RWPE2 (cell line): ENCODE results near the gene EREG.
A peak's percentile ranks its signal among the peaks of the same experiment; 100 is the strongest.

Source experiments
- ATAC-seq: fragments of 200-7000 bp; cut with Tn5 transposase; 3 replicates; pipeline ENCODE4 v1.9.1; 2021; ENCODE audit warnings: low read depth
- DNase-seq: peaks from one replicate; pipeline ENCODE4 v3.0.0-alpha.2; 2020; ENCODE audit warnings: low spot score
- H3K27ac ChIP-seq: fragments of 450-650 bp; 2 replicates; pipeline ENCODE4 v1.5.1; 2017; ENCODE audit warnings: mild to moderate bottlenecking; ENCODE audit not compliant: poor library complexity, severe bottlenecking
- H3K27me3 ChIP-seq: fragments of 250-450 bp; sonication (Bioruptor Pico); 2 replicates; pipeline ENCODE4 v1.5.1; 2021; ENCODE audit warnings: mild to moderate bottlenecking, moderate library complexity; ENCODE audit not compliant: insufficient read depth, poor library complexity, severe bottlenecking
- H3K36me3 ChIP-seq: fragments of 250-450 bp; sonication (Bioruptor Pico); 2 replicates; pipeline ENCODE4 v1.5.1; 2020; ENCODE audit warnings: low read depth, mild to moderate bottlenecking, moderate library complexity
- H3K4me1 ChIP-seq: fragments of 250-450 bp; sonication (Bioruptor Pico); 2 replicates; pipeline ENCODE4 v1.5.1; 2021; ENCODE audit warnings: mild to moderate bottlenecking, moderate library complexity; ENCODE audit not compliant: insufficient read depth, poor library complexity, severe bottlenecking
- H3K4me3 ChIP-seq: fragments of 250-450 bp; sonication (Bioruptor Pico); 2 replicates; pipeline ENCODE4 v1.5.1; 2021; ENCODE audit warnings: mild to moderate bottlenecking, moderate library complexity; ENCODE audit not compliant: severe bottlenecking
- H3K9me3 ChIP-seq: fragments of 250-450 bp; sonication (Bioruptor Pico); 2 replicates; pipeline ENCODE4 v1.5.1; 2021; ENCODE audit warnings: mild to moderate bottlenecking, moderate library complexity; ENCODE audit not compliant: severe bottlenecking
- CTCF ChIP-seq: fragments of 450-650 bp; IDR thresholded peaks from one replicate; pipeline ENCODE4 v1.5.1; 2017; ENCODE audit warnings: mild to moderate bottlenecking, moderate library complexity; ENCODE audit not compliant: poor library complexity, severe bottlenecking

Gene EREG

DNA sequence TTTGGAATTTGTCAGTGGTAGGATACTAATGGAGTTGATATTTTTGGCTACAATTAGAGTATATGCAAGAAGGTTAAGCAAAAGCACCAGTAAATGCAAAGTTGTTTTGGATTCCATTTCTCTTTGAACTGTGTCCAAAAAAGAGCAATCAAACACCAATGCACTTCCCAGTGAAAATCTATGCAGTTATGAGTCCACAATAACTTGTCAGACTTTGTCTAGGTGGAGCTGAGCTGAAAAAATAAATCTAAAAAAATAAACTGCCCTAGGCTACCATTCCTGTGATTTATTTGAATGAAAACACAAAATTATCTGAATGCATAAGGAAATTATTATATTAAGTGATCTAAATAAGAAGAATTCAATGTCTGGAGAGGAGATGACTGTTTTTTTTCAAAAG, 42.9 kb downstream of the EREG start:
- DNase-seq (no peak), ATAC-seq (no peak)
- no peak overlapping the region for H3K4me3 ChIP-seq
- H3K27ac ChIP-seq, result peak overlapping the region; percentile 100
- H3K9me3 ChIP-seq, result no peaks in the 10 kb centered on the region
- no peak for TF ChIP-seq CTCF
- H3K36me3 ChIP-seq, result no peaks in the 10 kb centered on the region
- peaks cover 53% of the 10 kb centered on the region for H3K4me1 ChIP-seq
- H3K27me3 ChIP-seq, result no peaks in the 10 kb centered on the region

DNA sequence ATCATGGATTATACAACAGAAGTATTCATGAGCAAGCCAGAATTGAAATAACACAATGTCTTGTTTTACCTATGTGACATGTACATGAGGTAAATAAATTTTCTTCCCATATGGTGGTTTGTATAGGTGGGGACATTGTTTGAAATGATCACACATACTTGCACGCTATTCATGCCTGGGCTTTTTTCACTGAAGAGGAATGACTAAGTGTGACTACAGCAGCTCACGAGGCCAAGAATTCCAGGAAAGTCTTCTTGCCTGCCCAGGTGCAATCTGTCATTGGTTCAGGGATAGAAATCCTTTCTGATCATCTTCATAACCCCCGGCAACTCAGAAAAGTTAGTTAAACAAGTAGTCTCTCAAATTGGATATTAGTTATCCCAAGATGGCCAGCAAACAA, 43.7 kb downstream of the EREG start:
- DNase-seq (peak; percentile 70), ATAC-seq (peak; percentile 73)
- TF ChIP-seq CTCF, result no peak
- H3K9me3 ChIP-seq, result no peaks in the 10 kb centered on the region
- H3K36me3 ChIP-seq, result no peaks in the 10 kb centered on the region
- H3K4me1 ChIP-seq, result peaks cover 57% of the 10 kb centered on the region
- no peaks in the 10 kb centered on the region for H3K27me3 ChIP-seq
- H3K4me3 ChIP-seq, result no peak overlapping the region
- peak overlapping the region; percentile 100 for H3K27ac ChIP-seq

DNA sequence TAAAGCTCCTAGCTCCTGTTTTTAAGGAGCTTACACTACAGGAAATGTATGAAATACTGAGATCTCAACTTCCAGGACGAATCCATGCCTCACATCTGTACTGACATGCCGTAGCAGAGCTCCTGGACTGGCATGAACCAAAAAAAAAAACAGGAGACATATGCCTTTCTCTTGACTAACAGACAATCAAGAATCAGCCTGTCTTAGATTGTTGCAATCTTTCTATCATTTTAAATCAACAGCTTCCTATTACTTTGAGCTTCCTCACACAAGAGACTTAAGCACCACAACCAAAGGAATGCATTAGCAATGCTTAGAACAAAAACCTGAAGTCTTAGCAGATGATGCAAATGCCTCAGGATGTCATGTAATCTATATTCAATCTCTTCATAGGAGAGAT, 45.3 kb downstream of the EREG start:
- no peak for DNase-seq

DNA sequence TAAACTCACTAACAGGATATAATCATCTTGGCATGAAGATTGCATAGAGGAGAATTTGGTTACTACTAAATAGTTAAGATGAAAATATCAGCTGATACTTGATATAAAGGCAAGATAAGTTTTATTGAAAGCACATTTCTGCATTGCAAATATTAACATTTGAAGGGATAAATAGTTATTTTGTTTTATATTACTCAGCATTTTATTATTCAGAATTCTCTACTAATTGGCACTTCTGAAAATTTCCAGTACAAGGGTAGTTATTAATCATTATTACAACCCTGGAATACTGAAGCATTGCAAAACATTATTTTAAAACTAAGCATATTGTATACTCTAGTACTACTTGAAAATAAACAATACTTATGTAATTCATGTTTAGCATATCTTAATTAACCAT, 47.3 kb downstream of the EREG start:
- TF ChIP-seq CTCF, result no peak
- peak overlapping the region; percentile 100 for H3K27ac ChIP-seq
- no peak overlapping the region for H3K4me3 ChIP-seq
- ATAC-seq, result no peak
- peaks cover 91% of the 10 kb centered on the region for H3K4me1 ChIP-seq
- H3K36me3 ChIP-seq, result no peaks in the 10 kb centered on the region
- no peaks in the 10 kb centered on the region for H3K9me3 ChIP-seq
- DNase-seq, result no peak
- no peaks in the 10 kb centered on the region for H3K27me3 ChIP-seq

More for the DNA sequence above, 45.3 kb downstream of the EREG start:
- Histone ChIP-seq H3K4me3 (no peak overlapping the region), H3K27me3 (no peaks in the 10 kb centered on the region), H3K4me1 (peaks cover 71% of the 10 kb centered on the region), H3K9me3 (no peaks in the 10 kb centered on the region), H3K36me3 (no peaks in the 10 kb centered on the region), H3K27ac (peak overlapping the region; percentile 100)
- ATAC-seq, result peak; percentile 82
- no peak for TF ChIP-seq CTCF

DNA sequence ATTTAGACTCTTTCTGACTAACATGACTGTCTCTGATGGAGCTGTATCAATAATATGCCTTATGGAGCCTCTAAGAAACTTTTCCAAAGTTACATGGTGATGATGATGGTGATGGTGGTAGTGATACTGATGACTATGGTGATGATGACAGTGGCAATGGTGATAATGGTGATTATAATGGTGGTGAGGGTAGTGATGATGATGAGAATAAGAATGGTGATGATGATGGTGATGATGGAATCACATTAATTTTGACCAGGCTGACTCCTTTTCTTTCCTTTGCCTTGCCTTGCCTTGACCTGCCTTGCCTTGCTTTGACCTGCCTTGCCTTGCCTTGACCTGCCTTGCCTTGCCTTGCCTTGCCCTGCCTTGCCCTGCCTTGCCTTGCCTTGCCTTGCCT, 48.3 kb downstream of the EREG start:
- no peak for DNase-seq
- Histone ChIP-seq H3K4me1 (peaks cover 92% of the 10 kb centered on the region), H3K27ac (peak overlapping the region; percentile 100), H3K36me3 (no peaks in the 10 kb centered on the region), H3K9me3 (no peaks in the 10 kb centered on the region), H3K27me3 (no peaks in the 10 kb centered on the region), H3K4me3 (no peak overlapping the region)
- ATAC-seq, result no peak
- no peak for TF ChIP-seq CTCF
